ENCODE data around the gene AGPAT4. TPM values are rescaled to one million over a fixed set of nuclear protein-coding genes. Genes with fewer than 3 reads are reported as not detected.
A peak's percentile ranks its signal among the peaks of the same experiment; 100 is the strongest.

Gene AGPAT4
- total and polyA plus RNA-seq, 2 experiments from 2014 or later, result 3.0 to 3.9 TPM

DNA sequence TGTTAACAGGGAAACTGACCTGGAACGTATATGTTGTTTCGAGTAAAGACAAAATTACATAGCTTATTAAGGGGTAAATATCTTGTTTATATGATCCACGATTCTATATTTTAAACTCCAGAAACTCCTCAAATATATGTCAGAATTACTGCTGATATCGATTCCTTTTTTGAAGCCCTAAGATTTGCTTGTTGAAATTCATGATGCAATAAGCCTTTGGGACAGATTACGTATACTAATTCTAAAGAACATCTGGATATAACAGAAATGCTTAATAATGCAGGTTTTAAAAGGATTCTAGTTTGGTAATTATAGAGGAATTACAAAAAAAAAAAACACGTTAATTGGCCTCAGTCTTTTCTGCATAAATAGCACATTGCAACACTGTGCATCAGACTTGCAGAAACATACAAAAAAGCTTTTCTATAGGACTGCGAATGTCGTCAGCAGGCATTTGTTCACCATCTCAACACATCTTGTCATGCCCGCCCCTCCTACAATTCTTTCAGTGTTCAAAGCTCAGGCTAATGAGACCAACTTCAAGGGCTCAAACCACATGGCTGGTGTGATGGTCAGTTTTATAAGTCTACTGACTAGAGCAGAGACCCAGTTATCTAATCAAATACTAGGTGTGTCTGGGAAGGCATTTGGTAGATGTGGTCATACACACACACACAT is 74.9 kb downstream of the AGPAT4 start:
- H3K4me1 ChIP-seq (ENCODE audit: insufficient read depth), result peaks cover 8% of the 10 kb centered on the region; the same call in 1 of the 2 replicates
- no peak overlapping the region for H2AFZ ChIP-seq
- no peak overlapping the region for H3K4me3 ChIP-seq
- no peak for TF ChIP-seq EZH2 (IDR thresholded peaks at IDR 0.05; ENCODE audit: insufficient read depth, poor library complexity, severe bottlenecking)
- TF ChIP-seq EZH2phosphoT487 (IDR thresholded peaks at IDR 0.05; ENCODE audit: insufficient read depth, low read depth), result no peak
- no peaks in the 10 kb centered on the region for H3K9me2 ChIP-seq (ENCODE audit: insufficient read depth)
- H3K27ac ChIP-seq, result no peak overlapping the region
- H3K9ac ChIP-seq, result no peak overlapping the region
- H4K20me1 ChIP-seq (ENCODE audit: insufficient read depth), result no peaks in the 10 kb centered on the region
- H3F3A ChIP-seq (ENCODE audit: insufficient read depth), result no peaks in the 10 kb centered on the region
- H3K36me3 ChIP-seq (ENCODE audit: low read depth), result no peaks in the 10 kb centered on the region
- peaks cover 8% of the 10 kb centered on the region; the same call in 1 of the 2 replicates for H3K79me2 ChIP-seq (ENCODE audit: insufficient read depth)
- 92 to 96% methylated on average over 9 of the region's 9 CpGs for WGBS, 2 experiments (ENCODE audit: low coverage in 1 of 2, low lambda C conversion rate in 2 of 2, missing lambda C conversion rate in 2 of 2)
- no peak overlapping the region for H3K4me2 ChIP-seq (ENCODE audit: unreplicated experiment)
- no peaks in the 10 kb centered on the region for H3K9me3 ChIP-seq (ENCODE audit: low read depth)
- in situ Hi-C loops (cut with MboI), result no loop called here
- H3K27me3 ChIP-seq (replicated peaks; ENCODE audit: insufficient read depth), result no peaks in the 10 kb centered on the region
- no peak for DNase-seq

DNA sequence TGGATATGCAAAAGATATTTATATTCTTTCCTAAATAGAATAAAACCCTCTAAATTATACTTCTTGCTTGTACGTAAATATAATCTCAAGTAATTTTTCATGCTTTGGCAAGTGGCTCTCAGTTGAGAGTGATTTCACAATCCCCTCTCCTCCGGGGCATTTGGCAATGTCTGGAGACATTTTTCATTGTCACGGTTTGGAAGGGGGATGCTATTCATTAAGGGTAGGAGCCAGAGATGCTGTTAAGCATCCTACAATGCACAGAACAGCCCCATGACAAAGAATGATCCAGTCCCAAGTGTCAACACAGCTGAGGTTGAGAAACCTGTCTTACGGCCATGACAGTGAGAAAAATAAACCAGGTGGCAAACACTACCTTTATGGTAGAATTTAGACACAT is 75.7 kb downstream of the AGPAT4 start:
- DNase-seq, result peak; percentile 45
- no peak overlapping the region for H3K9ac ChIP-seq
- no peaks in the 10 kb centered on the region for H4K20me1 ChIP-seq (ENCODE audit: insufficient read depth)
- no peaks in the 10 kb centered on the region for H3K36me3 ChIP-seq (ENCODE audit: low read depth)
- H3K79me2 ChIP-seq (ENCODE audit: insufficient read depth), result peaks cover 11% of the 10 kb centered on the region; the same call in 1 of the 2 replicates
- no peak overlapping the region for H3K27ac ChIP-seq
- peak overlapping the region; percentile 22 for H3K4me2 ChIP-seq (ENCODE audit: unreplicated experiment)
- no peaks in the 10 kb centered on the region for H3K9me3 ChIP-seq (ENCODE audit: low read depth)
- H3K4me3 ChIP-seq, result no peak overlapping the region
- no peaks in the 10 kb centered on the region for H3F3A ChIP-seq (ENCODE audit: insufficient read depth)
- no peak overlapping the region for H2AFZ ChIP-seq
- 34% methylated on average over 4 of the region's 4 CpGs for WGBS, 2 experiments (ENCODE audit: low coverage in 1 of 2, low lambda C conversion rate in 2 of 2, missing lambda C conversion rate in 2 of 2)
- no peaks in the 10 kb centered on the region for H3K9me2 ChIP-seq (ENCODE audit: insufficient read depth)
- no peaks in the 10 kb centered on the region for H3K27me3 ChIP-seq (replicated peaks; ENCODE audit: insufficient read depth)
- TF ChIP-seq EZH2phosphoT487 (IDR thresholded peaks at IDR 0.05; ENCODE audit: insufficient read depth, low read depth), result no peak
- TF ChIP-seq EZH2 (IDR thresholded peaks at IDR 0.05; ENCODE audit: insufficient read depth, poor library complexity, severe bottlenecking), result no peak
- in situ Hi-C loops (cut with MboI), result no loop called here
- H3K4me1 ChIP-seq (ENCODE audit: insufficient read depth), result peaks cover 8% of the 10 kb centered on the region; the same call in 1 of the 2 replicates

DNA sequence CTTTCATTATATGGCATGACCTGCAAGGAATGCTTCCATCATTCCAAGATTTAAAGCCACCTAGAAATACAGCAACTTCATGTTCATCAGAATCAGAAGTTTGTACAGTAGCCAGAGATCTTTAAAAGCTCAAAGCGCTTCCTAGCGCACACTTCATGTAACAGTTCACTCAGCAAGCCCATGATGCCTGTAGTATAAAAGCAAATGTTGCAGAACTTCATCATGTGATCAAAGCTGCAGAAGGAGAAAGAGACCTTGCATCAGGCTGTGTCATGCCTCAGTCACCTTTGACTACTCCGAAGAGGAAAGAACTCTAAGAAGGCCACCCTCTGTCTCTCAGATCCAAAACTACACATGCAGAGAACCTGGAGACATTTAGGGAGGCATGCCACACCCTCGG is 78.5 kb downstream of the AGPAT4 start:
- Histone ChIP-seq H3K4me3 (no peak overlapping the region), H3K9me3 (ENCODE audit: low read depth) (no peaks in the 10 kb centered on the region), H3K4me1 (ENCODE audit: insufficient read depth) (peaks cover 8% of the 10 kb centered on the region; the same call in 1 of the 2 replicates), H3K4me2 (ENCODE audit: unreplicated experiment) (no peak overlapping the region), H2AFZ (no peak overlapping the region), H3K79me2 (ENCODE audit: insufficient read depth) (peaks cover 13% of the 10 kb centered on the region; the same call in 1 of the 2 replicates), H3K9me2 (ENCODE audit: insufficient read depth) (no peaks in the 10 kb centered on the region), H3K27ac (no peak overlapping the region), H3K36me3 (ENCODE audit: low read depth) (no peaks in the 10 kb centered on the region), H3K27me3 (replicated peaks; ENCODE audit: insufficient read depth) (no peaks in the 10 kb centered on the region), H3K9ac (no peak overlapping the region), H3F3A (ENCODE audit: insufficient read depth) (no peaks in the 10 kb centered on the region), H4K20me1 (ENCODE audit: insufficient read depth) (no peaks in the 10 kb centered on the region)
- in situ Hi-C loops (cut with MboI), result no loop called here
- DNase-seq, result no peak
- TF ChIP-seq EZH2 (IDR thresholded peaks at IDR 0.05; ENCODE audit: insufficient read depth, poor library complexity, severe bottlenecking) (no peak), EZH2phosphoT487 (IDR thresholded peaks at IDR 0.05; ENCODE audit: insufficient read depth, low read depth) (no peak)
- 95 to 98% methylated on average over 4 of the region's 4 CpGs for WGBS, 2 experiments (ENCODE audit: low coverage in 1 of 2, low lambda C conversion rate in 2 of 2, missing lambda C conversion rate in 2 of 2)

DNA sequence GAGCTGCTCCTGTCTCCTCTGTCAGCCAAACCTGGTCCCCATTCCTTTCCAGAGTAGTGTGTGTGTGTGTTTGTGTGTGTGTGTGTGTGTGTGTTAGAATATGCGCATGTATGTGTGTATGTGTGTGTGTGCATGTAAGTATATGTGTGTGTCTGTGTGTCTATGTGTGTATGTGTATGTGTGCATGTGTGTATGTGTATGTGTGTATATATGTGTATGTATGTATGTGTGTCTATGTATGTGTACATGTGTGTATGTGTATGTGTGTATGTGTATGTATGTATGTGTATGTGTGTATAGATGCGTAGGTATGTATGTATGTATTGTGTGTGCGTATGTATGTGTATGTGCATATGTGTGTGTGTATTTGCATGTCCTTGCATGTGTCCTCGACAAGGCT is 79.5 kb downstream of the AGPAT4 start:
- no peak overlapping the region for H2AFZ ChIP-seq
- H3K9me3 ChIP-seq (ENCODE audit: low read depth), result no peaks in the 10 kb centered on the region
- no peaks in the 10 kb centered on the region for H3F3A ChIP-seq (ENCODE audit: insufficient read depth)
- no peak overlapping the region for H3K4me2 ChIP-seq (ENCODE audit: unreplicated experiment)
- no peaks in the 10 kb centered on the region for H3K9me2 ChIP-seq (ENCODE audit: insufficient read depth)
- in situ Hi-C loops (cut with MboI), result no loop called here
- WGBS, 2 experiments (ENCODE audit: low coverage in 1 of 2, low lambda C conversion rate in 2 of 2, missing lambda C conversion rate in 2 of 2), result 99% methylated on average over 4 of the region's 4 CpGs
- no peak overlapping the region for H3K9ac ChIP-seq
- no peaks in the 10 kb centered on the region for H4K20me1 ChIP-seq (ENCODE audit: insufficient read depth)
- H3K79me2 ChIP-seq (ENCODE audit: insufficient read depth), result peaks cover 13% of the 10 kb centered on the region; the same call in 1 of the 2 replicates
- no peaks in the 10 kb centered on the region for H3K36me3 ChIP-seq (ENCODE audit: low read depth)
- no peak for TF ChIP-seq EZH2 (IDR thresholded peaks at IDR 0.05; ENCODE audit: insufficient read depth, poor library complexity, severe bottlenecking)
- TF ChIP-seq EZH2phosphoT487 (IDR thresholded peaks at IDR 0.05; ENCODE audit: insufficient read depth, low read depth), result no peak
- peaks cover 8% of the 10 kb centered on the region; the same call in 1 of the 2 replicates for H3K4me1 ChIP-seq (ENCODE audit: insufficient read depth)
- H3K27ac ChIP-seq, result no peak overlapping the region
- no peak overlapping the region for H3K4me3 ChIP-seq
- H3K27me3 ChIP-seq (replicated peaks; ENCODE audit: insufficient read depth), result no peaks in the 10 kb centered on the region
- DNase-seq, result no peak

Data from GM23248 (cell line).